ENCODE measurements around the gene ARHGEF12.

Gene ARHGEF12

DNA sequence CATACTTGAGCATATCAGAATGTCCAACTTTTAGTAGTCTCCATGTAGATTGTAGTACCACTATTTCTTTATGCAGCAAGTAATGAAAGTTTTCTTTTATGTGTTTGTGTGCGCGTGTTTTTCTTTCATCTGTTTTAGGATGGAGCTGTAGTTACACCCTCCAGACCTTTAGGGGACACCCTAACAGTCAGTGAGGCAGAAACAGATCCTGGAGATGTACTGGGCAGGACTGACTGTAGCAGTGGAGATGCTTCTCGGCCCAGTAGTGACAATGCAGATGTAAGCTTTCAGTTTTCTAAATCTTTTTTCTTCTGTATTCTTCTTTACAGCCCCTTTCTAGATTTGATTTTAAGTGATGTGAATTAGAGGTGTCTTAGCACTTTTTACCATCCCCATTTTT is 95.4 kb downstream of the ARHGEF12 start:
- no peak for DNase-seq

DNA sequence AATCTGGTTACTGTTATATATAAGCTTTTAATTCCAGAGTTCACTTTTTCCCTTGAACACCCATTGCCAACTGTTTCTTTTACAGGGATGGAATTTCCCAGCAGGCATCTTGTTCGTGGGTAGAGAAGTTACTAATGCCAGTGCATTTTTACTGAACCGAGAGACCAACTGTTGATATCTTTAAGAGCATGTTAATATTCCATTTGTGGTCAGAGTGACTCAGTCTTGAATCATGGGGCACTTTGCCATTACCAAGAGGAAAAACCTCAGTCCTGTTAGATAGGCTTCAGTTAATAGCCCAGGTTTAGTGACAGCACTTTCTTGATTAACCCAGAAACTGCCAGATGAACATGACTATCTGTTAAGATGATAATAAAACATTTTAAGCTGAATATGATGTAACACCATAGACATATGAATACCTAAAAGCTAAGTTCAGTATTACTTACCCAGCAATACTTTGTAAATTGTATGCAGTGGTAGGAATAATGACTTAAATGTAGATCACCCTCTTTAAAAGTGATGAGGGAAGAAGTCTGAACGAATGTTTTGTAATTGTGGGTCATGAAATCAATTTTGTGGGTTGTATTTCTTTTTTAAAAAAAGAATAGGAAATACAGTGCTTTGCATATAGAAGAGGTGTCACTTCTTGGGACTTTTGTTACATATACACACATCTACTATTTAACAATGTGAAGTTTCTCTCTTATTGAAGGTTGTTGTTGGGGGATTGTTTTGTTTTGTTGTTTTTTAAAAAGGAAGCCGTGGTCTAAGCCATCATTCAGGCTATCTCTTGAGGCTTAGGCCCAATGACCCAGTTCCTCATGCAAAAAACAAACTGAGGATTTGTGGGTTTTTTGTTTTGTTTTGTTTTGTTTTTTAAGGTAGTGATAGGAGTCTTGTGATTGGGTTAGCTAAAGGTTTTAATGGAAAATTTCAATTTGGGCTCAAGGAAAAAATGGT is 96.1 kb downstream of the ARHGEF12 start:
- peak; percentile 76 to 92 (median 91) for DNase-seq

DNA sequence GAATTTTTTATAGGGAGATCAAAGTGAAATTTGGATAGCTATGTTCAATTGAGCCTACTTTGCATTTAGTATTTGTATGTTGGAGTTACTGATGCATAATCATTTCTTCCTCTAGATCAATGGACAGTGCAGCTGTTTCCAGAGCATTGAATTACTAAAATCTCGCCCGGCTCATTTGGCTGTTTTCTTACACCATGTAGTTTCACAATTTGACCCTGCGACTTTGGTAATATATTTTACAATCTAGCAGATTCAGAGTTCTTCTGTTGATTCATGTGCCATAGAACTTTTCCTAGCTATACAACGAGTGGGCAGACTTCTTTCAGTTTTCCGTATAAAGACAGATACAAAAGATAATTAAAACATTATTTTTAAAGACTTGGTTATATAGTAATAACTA is 105.4 kb downstream of the ARHGEF12 start:
- no peak for DNase-seq

DNA sequence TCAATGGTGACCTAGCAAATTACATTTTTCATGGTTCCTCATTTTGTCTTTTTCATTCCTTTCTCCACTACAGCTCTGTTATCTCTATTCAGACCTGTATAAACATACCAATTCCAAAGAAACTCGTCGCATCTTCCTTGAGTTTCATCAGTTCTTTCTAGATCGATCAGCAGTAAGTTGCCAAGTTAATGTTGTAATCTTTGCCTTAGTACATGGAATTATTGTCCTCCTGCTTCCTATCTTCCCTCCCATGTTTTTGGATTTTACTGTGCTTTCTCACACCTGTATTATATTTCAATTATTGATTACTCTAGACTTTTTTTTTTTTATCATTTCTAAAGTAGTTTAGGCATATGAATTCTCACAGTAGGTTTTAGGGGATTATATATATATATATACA is 105.8 kb downstream of the ARHGEF12 start:
- DNase-seq, result no peak

DNA sequence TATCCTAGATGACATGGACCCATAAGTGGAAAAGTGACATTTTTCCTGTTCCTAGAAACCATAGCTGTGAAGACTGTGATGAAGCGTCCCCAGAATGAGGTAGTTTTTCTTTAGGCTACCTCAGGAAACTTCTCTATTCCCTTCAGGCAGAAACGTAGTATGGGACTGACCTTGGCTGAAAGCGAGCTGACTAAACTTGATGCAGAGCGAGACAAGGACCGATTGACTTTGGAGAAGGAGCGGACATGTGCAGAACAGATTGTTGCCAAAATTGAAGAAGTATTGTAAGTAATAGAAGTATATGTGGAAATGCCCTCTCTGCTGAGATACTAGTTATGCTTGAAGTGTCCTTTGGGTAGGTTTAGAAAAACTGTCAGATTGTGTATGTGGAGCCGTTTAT is 110.6 kb downstream of the ARHGEF12 start:
- DNase-seq, result no peak

DNA sequence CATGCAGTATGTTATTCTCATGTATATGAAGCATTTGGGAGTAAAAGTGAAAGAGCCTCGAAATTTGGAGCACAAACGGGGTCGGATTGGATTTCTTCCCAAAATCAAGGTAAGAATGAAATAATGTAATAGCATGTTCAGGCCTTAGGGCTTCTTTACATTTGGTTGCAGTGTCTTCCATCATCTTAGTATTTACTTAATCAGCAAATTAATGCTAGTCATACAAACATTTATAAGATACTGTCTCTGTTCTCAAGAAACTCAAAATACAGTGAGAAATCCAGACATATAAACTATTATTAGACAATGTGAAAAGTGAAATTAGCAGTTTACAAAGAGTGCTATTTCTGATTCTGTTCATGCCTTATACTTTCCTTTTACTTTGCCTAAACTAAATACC is 112.0 kb downstream of the ARHGEF12 start:
- DNase-seq, result no peak

DNA sequence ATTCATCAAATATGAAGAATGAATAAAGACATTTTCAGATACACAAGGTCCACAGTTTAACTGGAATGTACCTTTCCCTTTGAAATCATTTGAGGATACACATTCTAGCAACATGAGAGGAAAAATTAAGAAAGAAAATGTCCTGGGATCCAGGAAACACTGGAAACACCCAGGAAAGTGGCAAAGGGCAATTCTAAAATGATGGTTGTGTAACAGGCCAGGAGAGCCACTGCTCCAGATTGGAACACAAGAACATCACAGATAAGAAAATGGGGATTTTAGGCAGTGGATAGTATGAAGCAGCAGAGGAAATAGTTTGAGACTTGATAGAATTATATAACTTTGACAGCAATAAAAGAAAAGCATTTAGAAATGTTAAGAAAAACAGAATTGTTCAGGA is 119.3 kb downstream of the ARHGEF12 start:
- no peak for DNase-seq

DNA sequence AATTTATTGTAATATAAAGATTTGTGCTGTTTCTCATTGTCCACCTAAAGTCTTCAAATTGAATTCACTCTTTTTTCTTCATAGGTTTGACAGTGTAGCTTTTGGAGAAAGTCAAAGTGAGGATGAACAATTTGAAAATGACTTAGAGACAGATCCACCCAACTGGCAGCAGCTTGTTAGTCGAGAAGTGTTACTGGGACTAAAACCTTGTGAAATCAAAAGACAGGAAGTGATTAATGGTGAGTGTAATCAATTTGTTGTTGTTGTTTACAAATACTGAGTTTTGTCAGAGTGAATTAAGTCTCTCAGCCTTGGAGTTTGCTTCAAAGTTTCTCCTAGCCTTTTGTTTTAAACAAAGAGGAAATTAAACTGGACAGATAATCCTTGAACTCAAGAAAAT is 121.8 kb downstream of the ARHGEF12 start:
- DNase-seq, result no peak

DNA sequence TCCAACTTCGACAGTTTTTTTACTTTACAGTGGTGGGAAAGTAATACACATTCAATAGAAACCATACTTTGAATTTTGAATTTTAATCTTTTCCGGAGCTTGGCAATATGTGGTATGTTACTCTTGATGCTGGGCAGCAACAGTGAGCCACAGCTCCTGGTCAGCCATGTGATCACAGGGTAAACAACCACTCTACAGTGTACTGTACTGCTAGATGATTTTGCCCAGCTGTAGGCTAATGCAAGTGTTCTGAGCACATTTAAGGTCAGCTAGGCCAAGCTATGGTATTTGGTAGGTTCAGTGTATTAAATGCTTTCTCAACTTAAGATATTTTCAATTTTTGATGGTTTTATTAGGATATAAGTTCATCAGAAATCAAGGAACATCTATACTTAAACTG is 126.6 kb downstream of the ARHGEF12 start:
- DNase-seq, result no peak

DNA sequence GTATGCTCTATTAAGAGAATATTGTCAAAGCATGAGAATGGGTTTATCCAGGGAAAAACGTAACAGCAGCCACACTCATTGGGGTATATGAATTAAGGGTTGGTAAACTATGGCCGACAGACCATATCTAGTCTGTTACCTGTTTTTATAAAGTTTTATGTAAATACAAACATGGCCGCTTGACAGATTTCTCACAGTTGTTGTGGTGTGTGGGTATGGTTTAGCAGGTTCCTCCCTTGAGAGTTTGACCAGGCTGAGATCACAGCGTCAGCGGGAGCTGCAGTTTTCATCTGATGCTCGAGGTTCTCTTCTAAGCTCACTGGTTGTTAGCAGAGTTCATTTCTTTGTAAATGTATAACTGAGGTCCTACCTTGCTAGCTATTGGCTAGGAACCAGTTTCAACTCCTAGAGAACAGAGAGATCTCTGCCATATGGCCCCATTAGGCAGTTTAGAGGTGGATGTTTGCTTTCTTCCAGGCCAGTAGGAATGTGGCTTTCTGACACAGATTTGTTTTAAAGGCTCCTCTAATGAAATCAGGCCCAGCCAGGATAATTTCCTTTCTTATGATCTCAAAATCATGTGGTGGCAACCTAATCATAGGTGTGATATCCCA is 129.8 kb downstream of the ARHGEF12 start:
- DNase-seq, result no peak

DNA sequence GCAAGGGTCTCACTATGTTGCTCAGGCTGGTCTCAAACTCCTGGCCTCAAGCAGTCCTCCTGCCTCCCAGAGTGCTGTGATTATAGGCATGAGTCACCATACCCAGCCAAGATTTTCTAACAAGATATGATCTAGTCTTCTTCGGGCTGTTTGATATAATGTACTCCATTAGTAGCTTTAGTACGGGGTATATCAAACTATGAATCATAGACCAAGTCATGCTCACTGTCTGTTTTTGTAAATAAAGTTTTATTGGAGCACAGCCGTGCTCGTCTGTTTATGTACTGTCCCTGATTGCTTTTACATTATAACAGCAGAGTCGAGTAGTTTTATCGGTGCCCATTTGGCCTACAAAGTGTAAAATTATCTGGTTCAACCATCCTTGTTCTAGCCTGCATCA is 131.4 kb downstream of the ARHGEF12 start:
- DNase-seq, result no peak

DNA sequence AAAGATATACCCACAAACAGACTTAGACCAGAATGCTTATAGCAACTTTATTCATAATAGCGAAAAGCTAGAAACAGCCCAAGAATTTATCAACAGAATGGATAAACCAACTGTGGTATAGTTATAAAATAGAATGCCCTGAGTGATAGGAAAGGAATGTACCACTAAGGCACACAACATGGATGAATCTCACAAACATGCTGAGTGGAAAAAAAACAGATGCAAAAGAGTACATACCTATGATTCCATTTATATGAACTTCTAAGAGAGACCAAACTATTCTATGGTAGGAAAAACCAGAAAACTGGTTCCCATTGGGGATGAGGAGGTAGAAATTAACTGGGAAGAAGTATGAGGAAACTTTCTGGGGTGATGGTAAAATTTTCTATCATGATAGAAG is 134.9 kb downstream of the ARHGEF12 start:
- DNase-seq, result no peak

DNA sequence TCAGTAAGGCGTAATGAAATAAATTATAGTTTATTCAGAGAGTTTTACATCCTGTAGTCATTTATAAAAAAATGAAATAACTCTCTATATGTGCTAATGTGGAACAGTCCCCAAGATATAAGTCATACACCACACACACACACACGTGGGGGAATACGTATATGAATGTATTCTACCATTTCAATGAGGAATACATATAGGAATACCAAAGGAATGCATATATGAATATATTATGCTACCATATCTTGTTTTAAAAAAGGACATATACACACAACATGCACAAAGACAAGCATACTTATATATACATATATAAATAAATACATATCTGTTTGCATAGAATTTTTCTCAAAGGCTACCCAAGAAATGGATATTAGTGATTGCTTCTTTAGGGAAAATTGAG is 135.8 kb downstream of the ARHGEF12 start:
- no peak for DNase-seq

DNA sequence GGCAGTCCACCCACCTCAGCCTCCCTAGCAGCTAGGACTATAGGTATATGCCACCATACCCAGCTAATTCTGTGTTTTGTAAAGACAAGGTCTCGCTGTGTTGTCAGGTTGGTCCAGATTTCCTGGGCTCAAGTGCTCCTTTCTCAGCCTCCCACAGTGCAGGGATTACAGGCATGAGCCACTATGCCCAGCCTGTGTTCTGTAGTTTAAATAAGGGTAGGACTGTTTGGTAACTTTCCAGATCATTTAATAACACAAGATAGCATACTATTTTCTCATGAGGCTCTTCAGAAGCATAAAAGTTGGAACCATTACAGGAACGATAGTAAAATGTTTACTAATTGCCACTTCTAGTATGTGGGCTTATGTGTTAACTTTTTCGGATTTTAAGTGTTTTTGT is 137.3 kb downstream of the ARHGEF12 start:
- no peak for DNase-seq

DNA sequence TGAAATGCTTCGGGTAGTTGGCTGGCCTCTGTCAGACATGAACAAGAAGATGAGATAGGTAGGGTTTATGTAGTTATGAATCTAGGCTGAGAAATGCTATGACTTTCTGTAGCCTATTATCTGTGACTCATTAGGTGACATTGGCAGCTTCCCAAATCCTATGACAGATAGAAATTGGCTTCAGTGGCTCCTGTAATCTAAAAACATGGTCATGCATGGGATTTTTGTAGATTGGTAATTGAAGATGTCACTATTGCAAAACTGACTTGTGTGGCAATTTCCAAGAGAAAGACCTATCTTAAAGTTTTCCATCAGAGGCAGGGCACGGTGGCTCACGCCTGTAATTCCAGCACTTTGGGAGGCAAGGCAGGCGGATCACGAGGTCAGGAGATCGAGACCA is 145.9 kb downstream of the ARHGEF12 start:
- DNase-seq, result peak in 1 of 3 donors; percentile 20

DNA sequence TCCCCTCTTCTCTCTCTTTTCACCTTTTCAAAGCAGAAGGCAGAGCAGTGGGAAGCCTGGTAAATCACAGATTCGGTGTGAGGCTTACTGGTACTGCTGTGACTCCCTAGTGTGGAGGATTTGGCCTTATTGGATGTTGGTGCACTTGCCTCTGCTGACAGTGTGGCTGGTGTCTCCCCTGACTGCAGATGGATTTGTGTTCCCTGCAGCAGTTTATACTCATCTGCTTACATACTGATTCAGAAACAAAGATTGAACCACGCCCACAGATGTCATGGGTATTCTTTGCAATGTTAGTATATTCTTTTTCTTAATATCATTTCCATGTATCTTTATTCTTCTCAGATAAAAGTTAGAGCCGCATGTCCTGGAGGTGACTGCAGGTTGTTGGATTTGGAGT is 148.5 kb downstream of the ARHGEF12 start:
- DNase-seq, result no peak

DNA sequence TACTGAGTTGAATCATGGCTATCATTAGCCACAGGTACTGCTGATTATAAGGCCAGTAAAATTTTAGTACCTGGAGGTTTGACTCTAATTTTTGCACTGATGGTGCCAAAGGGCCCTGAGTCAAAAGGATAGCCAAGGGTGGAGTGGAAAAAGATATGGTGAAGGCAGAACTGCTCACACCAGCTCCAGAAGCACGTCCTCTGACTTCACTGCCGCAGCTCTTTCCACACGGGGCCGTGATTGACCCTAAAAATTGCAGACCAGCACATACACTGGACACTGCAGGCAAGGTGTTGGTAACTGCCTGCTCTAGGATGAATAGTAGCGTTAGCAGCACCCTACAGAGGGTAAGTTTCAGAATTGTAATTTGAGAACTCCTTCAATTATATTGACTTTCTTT is 149.9 kb downstream of the ARHGEF12 start:
- no peak for DNase-seq

DNA sequence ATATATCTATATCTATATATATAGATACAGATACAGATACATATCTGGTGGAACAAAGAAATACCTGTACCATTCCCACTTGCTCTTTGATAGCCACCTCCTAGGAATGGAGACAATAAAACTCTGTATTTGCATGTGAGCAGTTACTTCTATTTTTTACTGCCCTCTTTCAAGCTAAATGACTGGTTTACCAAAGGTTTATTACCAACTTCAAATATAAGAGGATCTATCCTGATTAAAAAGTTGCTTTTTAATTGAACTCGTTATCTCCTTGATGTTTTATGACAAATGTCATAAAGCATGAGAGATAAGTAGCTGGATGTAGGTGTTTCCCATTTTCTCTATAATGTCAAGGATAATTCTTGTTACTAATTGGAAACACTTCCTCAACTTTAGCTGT is 153.6 kb downstream of the ARHGEF12 start:
- no peak for DNase-seq

DNA sequence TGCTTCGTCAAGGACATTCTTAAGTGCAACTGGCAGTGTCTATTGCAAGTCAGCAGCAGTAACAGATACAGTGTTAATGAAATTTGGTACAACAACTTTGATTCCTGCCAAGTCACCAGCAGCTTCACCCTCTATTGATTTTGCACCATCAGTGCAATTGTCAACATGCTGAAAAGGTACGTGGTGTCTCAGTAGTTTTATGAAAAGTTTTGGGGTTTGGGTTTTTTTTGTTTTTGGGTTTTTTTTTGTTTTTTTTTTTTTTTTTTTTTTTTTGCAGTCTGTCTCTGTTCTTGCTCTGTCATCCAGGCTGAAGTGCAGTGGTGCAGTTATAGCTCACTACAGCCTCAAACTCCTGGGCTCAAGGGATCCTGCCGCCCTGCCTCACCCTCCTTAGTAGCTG is 156.3 kb downstream of the ARHGEF12 start:
- no peak for DNase-seq

DNA sequence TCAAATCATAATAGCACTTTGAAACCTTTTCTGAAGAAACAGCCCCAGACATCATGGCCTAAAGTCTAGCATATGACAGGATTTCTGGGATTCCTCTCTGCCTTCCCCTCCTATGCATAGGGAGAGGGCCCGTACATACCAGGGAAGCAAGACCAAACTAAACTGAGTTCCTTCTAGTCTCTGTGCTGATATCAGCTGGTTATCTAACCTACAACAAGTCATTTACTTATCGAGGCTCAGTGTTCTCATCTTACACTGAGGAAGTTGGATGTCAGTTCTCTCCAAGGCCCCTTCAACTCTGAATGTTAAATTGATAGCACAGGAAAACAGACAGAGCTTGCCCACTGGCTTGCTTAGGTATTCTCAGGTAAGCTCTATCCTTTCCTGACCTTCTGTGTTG is 158.4 kb downstream of the ARHGEF12 start:
- no peak for DNase-seq

DNA sequence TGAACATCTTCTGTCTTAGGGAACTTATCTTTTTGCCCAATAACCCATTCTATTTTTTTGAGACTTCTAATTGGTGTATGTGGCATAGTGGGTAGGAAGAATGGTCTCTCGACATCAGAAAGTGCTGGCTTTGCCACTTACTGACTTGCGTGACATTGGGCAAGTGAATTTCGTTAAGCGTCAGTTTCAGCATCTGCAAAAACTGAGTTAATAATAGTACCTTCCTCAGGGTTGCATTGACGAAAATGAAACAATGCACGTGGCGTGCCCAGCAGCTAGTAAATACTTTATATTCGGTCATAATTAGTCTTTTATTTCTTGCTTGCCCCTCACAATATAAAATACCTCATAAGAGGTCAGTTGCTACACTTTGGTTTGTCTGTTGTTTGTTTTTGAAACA is 162.9 kb downstream of the ARHGEF12 start:
- no peak for DNase-seq

DNA sequence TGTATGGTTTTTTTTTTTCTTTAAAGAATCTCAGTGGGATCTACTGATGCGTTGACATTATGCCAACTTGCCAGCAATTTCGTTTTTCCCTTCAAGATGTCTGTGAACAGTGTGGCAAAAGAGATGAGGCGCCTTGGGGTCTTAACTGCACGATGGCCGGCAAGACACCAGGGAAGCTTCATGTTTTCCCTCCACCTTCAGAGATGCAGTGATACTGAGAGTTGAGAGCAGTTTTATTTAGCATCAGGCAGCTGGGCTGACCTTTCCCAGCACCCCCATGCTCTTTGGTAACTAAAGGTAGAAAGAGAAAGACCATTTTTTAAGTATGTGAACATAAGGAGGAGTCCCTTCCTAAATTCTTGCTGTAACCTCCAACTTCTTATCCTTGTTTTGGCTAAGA is 163.6 kb downstream of the ARHGEF12 start:
- no peak for DNase-seq

DNA sequence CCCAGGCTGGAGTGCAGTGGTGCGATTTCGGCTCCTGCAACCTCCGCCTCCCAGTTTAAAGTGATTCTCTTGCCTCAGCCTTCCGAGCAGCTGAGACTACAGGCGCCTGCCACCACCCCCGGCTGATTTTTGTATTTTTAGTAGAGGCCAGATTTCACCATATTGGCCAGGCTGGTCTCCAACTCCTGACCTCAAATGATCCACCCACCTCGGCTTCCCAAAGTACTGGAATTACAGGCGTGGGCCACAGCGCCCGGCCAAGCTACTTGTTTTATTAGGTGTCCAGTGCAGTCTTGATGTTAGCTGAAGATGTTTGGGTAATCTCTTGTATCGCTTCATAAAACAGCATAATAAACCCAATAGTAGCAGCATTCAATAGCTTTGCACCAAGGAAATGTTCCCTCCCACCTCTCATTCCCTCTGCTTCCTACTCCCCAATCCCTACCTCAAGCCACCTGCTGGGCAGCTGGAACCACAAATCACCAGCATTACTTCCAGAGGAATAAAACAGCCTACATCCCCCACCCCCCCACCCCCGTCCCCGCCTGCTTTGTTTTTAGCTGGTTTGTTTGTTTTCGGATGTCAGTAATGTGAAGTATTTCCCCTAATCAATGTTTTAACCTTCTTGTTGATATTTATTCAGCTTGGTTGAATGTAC is 164.3 kb downstream of the ARHGEF12 start:
- no peak for DNase-seq

DNA sequence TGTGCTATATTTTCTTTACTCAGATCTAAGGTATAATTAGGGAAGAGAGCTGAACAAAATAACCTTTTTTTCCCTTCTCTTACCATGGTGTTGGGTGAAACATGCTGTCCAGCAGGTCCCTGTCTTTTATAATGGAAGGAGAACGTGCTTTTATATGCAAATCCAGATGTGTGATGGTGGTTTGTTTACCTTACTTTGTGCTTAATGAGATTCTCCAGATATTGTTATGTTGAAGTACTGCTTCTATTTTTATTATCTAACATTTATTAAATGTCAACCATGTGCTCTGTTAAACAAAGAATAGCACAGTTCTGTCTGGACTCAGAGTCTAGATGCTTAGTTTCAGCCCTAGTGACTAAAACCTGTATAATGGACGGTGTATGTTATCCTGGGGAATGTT is 165.2 kb downstream of the ARHGEF12 start:
- DNase-seq, result no peak

Data from suppressor macrophage treated with lipopolysaccharide for 1 hour (primary cell).